NCI-H446 treated with DMSO at 0.1 percent for 48 hours (cell line): ENCODE data around the gene DNAJC5.

ENCODE experiments used
- DNase-seq: peaks from one replicate; lab custom pipeline; 2025; lab: John Stamatoyannopoulos, UW

The DNAJC5 gene

GRCh38 chr20:63884506-63885263 lies 10.2 kb upstream of the DNAJC5 start:
- no peak for DNase-seq

- DNase-seq, result no peak
Observed at GRCh38 chr20:63885264-63886053, 9.5 kb upstream of the DNAJC5 start.

- no peak for DNase-seq
Observed at GRCh38 chr20:63886054-63886419, 8.9 kb upstream of the DNAJC5 start.

- DNase-seq, result no peak
Observed at GRCh38 chr20:63886921-63887320, 8.0 kb upstream of the DNAJC5 start.

- no peak for DNase-seq
Observed at GRCh38 chr20:63889241-63890200, 5.4 kb upstream of the DNAJC5 start.

GRCh38 chr20:63890201-63890576 lies 4.7 kb upstream of the DNAJC5 start:
- no peak for DNase-seq

- no peak for DNase-seq
Observed at GRCh38 chr20:63890616-63891015, 4.3 kb upstream of the DNAJC5 start.

- no peak for DNase-seq
Observed at GRCh38 chr20:63891061-63892002, 3.6 kb upstream of the DNAJC5 start.

- DNase-seq, result no peak
Observed at GRCh38 chr20:63892402-63892801, 2.5 kb upstream of the DNAJC5 start.

- no peak for DNase-seq
Observed at GRCh38 chr20:63893999-63894357, 948 bp upstream of the DNAJC5 start.

- DNase-seq, result no peak
Observed at GRCh38 chr20:63895202-63895951, 451 bp downstream of the DNAJC5 start.

GRCh38 chr20:63895952-63896263 lies 982 bp downstream of the DNAJC5 start:
- DNase-seq, result no peak

GRCh38 chr20:63896264-63897105 lies 1.6 kb downstream of the DNAJC5 start:
- DNase-seq, result no peak

- no peak for DNase-seq
Observed at GRCh38 chr20:63897978-63898561, 3.1 kb downstream of the DNAJC5 start.

GRCh38 chr20:63898882-63899558 lies 4.1 kb downstream of the DNAJC5 start:
- DNase-seq, result no peak

GRCh38 chr20:63900413-63900812 lies 5.5 kb downstream of the DNAJC5 start:
- DNase-seq, result no peak

GRCh38 chr20:63903796-63904561 lies 9.1 kb downstream of the DNAJC5 start:
- no peak for DNase-seq
